Progenitor cell of endocrine pancreas (in vitro differentiated cells): ENCODE measurements around the gene EWSR1. TPM values are rescaled to one million over a fixed set of nuclear protein-coding genes. Genes with fewer than 3 reads are reported as not detected.

Experiments used
- DNase-seq: peaks from one replicate; pipeline ENCODE4 v3.0.0; 2021; ENCODE audit warnings: low spot score; ENCODE audit not compliant: unreplicated experiment
- H3K27ac Mint-ChIP-seq: 2 replicates; pipeline ENCODE4 v1.8.0; 2021; ENCODE audit warnings: mild to moderate bottlenecking, moderate library complexity, mixed read lengths
- H3K27me3 Mint-ChIP-seq: 2 replicates; pipeline ENCODE4 v1.8.0; 2021; ENCODE audit warnings: mixed read lengths
- H3K36me3 Mint-ChIP-seq: 2 replicates; pipeline ENCODE4 v1.8.0; 2022; ENCODE audit warnings: mixed read lengths; ENCODE audit not compliant: insufficient read depth
- H3K4me1 Mint-ChIP-seq: 2 replicates; pipeline ENCODE4 v1.8.0; 2021; ENCODE audit warnings: low read depth, mixed read lengths
- H3K4me3 Mint-ChIP-seq: 2 replicates; pipeline ENCODE4 v1.8.0; 2021; ENCODE audit warnings: low read depth, mild to moderate bottlenecking, moderate library complexity, mixed read lengths
- H3K9me3 Mint-ChIP-seq: 2 replicates; pipeline ENCODE4 v1.8.0; 2021; ENCODE audit warnings: low read depth, mixed read lengths
- CTCF ChIP-seq: fragments of 200-600 bp; sonication (generic); IDR thresholded peaks from one replicate; pipeline ENCODE4 v1.5.0; 2021; ENCODE audit warnings: antibody characterized with exemption, mild to moderate bottlenecking; ENCODE audit not compliant: unreplicated experiment
- microRNA-seq: library from miRNA; unstranded; fragments of <30 nt; microRNA quantifications from one replicate; pipeline ENCODE4 v1.1.0, GENCODE V29; 2020; ENCODE audit warnings: borderline number of aligned reads; ENCODE audit not compliant: unreplicated experiment
- total RNA-seq: library from RNA; stranded (reverse); gene quantifications from 2 replicates; pipeline ENCODE4 v1.2.1, GENCODE V29; 2021

Gene EWSR1
- total RNA-seq, 1 donor from 2014 or later: 442 TPM

- H3K4me1 Mint-ChIP-seq: no peaks in the 10 kb centered on the region
- TF ChIP-seq CTCF: no peak
- no peak overlapping the region for H3K27ac Mint-ChIP-seq
- H3K36me3 Mint-ChIP-seq: peaks cover 20% of the 10 kb centered on the region
- H3K9me3 Mint-ChIP-seq: no peaks in the 10 kb centered on the region
- H3K4me3 Mint-ChIP-seq: no peak overlapping the region
- no peak for DNase-seq
- no peaks in the 10 kb centered on the region for H3K27me3 Mint-ChIP-seq
Measured at GRCh38 chr22:29348956-29349355, 80.9 kb downstream of the EWSR1 start.

Small RNA genes within 50 kb of the gene (microRNA-seq; reads per million reads assigned to microRNA genes)
- gene MIR3653: 30.4 reads per million, percentile 38 among the genes with 10 or more reads in this experiment

Other genes with a start within 250 kb of the EWSR1 start
- not detected in 2 replicates for gene C22orf31, start 206.4 kb upstream of the EWSR1 start, total RNA-seq
- gene KREMEN1, start 195.2 kb upstream of the EWSR1 start, total RNA-seq: 10.5 and 11.5 TPM in 2 replicates
- gene EMID1, start 62.4 kb upstream of the EWSR1 start, total RNA-seq: 18.9 and 20.6 TPM in 2 replicates
- gene RHBDD3, start 287 bp upstream of the EWSR1 start, total RNA-seq: 65.1 and 66.4 TPM in 2 replicates
- gene GAS2L1, start 38.4 kb downstream of the EWSR1 start, total RNA-seq: 10.6 and 11.5 TPM in 2 replicates
- gene RASL10A, start 47.4 kb downstream of the EWSR1 start, total RNA-seq: 0.31 and 1.2 TPM in 2 replicates
- 59.6 and 60.3 TPM in 2 replicates for gene AP1B1, start 120.3 kb downstream of the EWSR1 start, total RNA-seq
- gene RFPL1, start 170.3 kb downstream of the EWSR1 start, total RNA-seq: 0.22 TPM in 1 of 2 replicates, not detected in the other
- gene NEFH, start 211.9 kb downstream of the EWSR1 start, total RNA-seq: 0.69 and 0.80 TPM in 2 replicates